HG03135 (cell line): ENCODE measurements around the gene PLXNC1.

Experiments used
- ATAC-seq: cut with Tn5 transposase; IDR thresholded peaks from one replicate; pipeline ENCODE4 v1.9.1; 2021; ENCODE audit warnings: mild to moderate bottlenecking, moderate library complexity; ENCODE audit not compliant: unreplicated experiment

PLXNC1 gene

GRCh38 chr12:94326727-94327126, 178.3 kb downstream of the PLXNC1 start:
- no peak for ATAC-seq

GRCh38 chr12:94327809-94328208, 179.4 kb downstream of the PLXNC1 start:
- ATAC-seq, result no peak

- no peak for ATAC-seq
Measured at GRCh38 chr12:94329366-94329765, 181.0 kb downstream of the PLXNC1 start.

DNA sequence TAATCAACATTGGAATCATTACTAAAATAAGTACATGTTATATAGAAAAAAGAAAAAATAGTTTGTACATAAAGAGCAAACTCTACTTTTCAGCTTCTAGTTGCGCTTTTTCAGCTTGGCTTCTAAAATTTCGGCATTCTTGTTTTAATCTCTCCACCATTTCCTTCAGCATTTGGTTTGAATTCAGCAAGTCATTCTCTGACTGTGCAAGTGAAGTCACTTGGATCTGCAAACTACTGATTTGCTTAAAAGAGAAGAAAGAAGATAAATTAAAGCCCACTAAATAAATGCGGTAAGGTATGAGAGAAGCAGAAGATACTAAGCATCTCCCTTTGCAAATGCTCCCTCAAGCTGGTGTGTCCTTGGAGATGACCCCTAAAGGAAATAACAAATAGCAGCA, 185.0 kb downstream of the PLXNC1 start:
- no peak for ATAC-seq

DNA sequence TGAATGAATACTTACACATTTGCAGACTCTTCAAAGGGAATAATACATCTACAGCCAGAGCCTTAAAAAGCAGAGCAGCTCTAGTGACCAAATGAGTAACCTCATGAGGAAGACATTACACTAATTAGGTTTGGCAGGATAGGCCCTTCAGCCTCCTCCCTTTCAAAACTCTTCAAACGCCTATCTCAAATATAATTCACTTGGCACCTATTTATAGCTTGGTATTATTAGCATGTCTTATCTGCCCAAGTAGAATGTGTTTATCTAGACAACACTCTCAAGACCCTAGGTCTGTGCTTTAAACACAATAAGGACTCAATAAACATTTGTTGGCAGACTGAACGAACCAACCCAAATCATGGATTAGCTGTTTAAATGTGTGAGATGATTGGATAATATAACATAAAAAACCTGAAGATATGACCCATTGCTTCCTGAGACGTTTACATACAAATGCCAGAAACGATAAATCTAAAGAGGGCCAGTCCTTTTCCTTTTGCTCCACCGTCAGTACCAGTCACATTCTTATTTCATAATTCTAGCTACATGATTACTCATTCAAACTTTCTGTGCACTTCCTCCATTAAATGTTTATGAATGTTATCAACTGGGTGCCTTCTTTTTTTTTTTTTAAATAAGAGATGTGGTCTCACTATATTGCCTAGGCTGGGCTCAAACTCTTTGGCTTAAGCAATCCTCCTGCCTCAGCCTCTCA, 188.0 kb downstream of the PLXNC1 start:
- ATAC-seq, result no peak

GRCh38 chr12:94338006-94338794, 189.8 kb downstream of the PLXNC1 start:
- ATAC-seq, result no peak

DNA sequence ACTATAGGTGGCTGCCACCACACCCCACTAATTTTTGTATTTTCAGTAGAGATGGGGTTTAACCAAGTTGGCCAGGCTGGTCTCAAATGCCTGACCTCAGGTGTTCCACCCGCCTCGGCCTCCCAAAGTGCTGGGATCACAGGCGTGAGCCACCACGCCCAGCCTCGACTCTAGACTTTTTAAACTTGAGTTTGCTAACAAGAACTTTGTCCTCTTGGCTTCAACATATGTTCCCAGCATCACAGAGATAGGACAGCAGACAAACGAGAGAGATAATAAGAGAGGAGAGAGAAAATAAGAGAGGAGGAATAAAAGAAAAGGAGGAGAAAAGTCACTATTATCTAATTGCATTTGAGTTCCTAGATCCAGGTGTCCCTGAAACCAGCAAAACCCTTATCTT, 192.2 kb downstream of the PLXNC1 start:
- ATAC-seq, result no peak

DNA sequence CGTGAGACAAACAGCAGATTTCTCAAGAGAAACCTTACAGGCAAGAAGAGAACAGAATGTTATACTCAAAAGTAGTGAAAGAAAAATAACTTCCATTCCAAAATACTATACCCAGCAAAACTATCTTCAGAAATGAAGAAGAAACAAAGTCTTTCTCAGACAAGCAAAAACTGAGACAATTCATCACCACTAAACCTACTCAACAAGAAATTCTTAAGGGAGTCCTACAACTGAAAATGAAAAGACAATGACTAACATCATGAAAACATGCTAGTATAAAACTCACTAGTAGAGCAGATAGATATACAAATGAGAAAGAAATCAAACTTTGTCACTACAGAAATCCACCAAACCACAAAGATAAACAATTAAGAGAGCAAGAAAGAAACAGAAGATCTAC, 204.8 kb downstream of the PLXNC1 start:
- no peak for ATAC-seq
